MM.1S (cell line): ENCODE results near the gene SIGLEC14.

Source experiments
- DNase-seq: peaks from one replicate; pipeline ENCODE4 v3.0.0-alpha.2; 2015
- H2AFZ ChIP-seq: fragments of 300-600 bp; sonication (generic); 2 replicates; pipeline ENCODE4 v1.6.0; 2016; ENCODE audit warnings: antibody characterized with exemption, low read length
- H3F3A ChIP-seq: fragments of 300-600 bp; sonication (generic); 2 replicates; pipeline ENCODE4 v1.6.1; 2016; ENCODE audit warnings: mild to moderate bottlenecking, antibody characterized with exemption, low read length, moderate library complexity, mixed read lengths; ENCODE audit not compliant: insufficient read depth
- H3K27ac ChIP-seq: fragments of 300-600 bp; sonication (generic); 2 replicates; pipeline ENCODE4 v1.5.1; 2016; ENCODE audit warnings: mild to moderate bottlenecking, low read length
- H3K27me3 ChIP-seq: fragments of 300-600 bp; sonication (generic); replicated peaks from 2 replicates; pipeline ENCODE4 v1.6.0; 2016; ENCODE audit warnings: low read length; ENCODE audit not compliant: insufficient read depth
- H3K36me3 ChIP-seq: fragments of 300-600 bp; sonication (generic); replicated peaks from 2 replicates; pipeline ENCODE4 v1.6.1; 2016; ENCODE audit warnings: mild to moderate bottlenecking, low read length, mixed read lengths; ENCODE audit not compliant: insufficient read depth
- H3K4me1 ChIP-seq: fragments of 300-600 bp; sonication (generic); 2 replicates; pipeline ENCODE4 v1.6.1; 2016; ENCODE audit warnings: low read length, mixed read lengths
- H3K4me2 ChIP-seq: fragments of 300-600 bp; sonication (generic); 2 replicates; pipeline ENCODE4 v1.6.0; 2016; ENCODE audit warnings: low read depth, low read length
- H3K4me3 ChIP-seq: fragments of 300-600 bp; sonication (generic); 2 replicates; pipeline ENCODE4 v1.5.1; 2016; ENCODE audit warnings: low read length, mixed read lengths
- H3K79me2 ChIP-seq: fragments of 300-600 bp; sonication (generic); 2 replicates; pipeline ENCODE4 v1.6.1; 2016; ENCODE audit warnings: mixed run types, low read length, mixed read lengths
- H3K9ac ChIP-seq: fragments of 300-600 bp; sonication (generic); 2 replicates; pipeline ENCODE4 v1.6.1; 2016; ENCODE audit warnings: low read length, mixed read lengths
- H3K9me2 ChIP-seq: fragments of 300-600 bp; sonication (generic); replicated peaks from 2 replicates; pipeline ENCODE4 v1.6.1; 2016; ENCODE audit warnings: mild to moderate bottlenecking, low read length, mixed read lengths; ENCODE audit not compliant: insufficient read depth
- H3K9me3 ChIP-seq: fragments of 300-600 bp; sonication (generic); replicated peaks from 2 replicates; pipeline ENCODE4 v1.6.1; 2016; ENCODE audit warnings: mild to moderate bottlenecking, low read length, mixed read lengths; ENCODE audit not compliant: insufficient read depth
- H4K20me1 ChIP-seq: fragments of 300-600 bp; sonication (generic); 2 replicates; pipeline ENCODE4 v1.6.1; 2016; ENCODE audit warnings: mild to moderate bottlenecking, low read length, moderate library complexity, mixed read lengths; ENCODE audit not compliant: insufficient read depth
- CTCF ChIP-seq: fragments of 300-600 bp; sonication (generic); IDR thresholded peaks from 2 replicates; pipeline ENCODE4 v1.5.1; 2016; ENCODE audit warnings: antibody characterized with exemption, low read length, mixed read lengths
- EZH2 ChIP-seq: fragments of 300-600 bp; sonication (generic); optimal IDR thresholded peaks from 2 replicates; pipeline ENCODE3; 2017; ENCODE audit warnings: low read depth, mild to moderate bottlenecking, antibody characterized with exemption, low read length, mixed read lengths
- EZH2phosphoT487 ChIP-seq: fragments of 300-600 bp; sonication (generic); IDR thresholded peaks from 2 replicates; pipeline ENCODE4 v1.6.1; 2018; ENCODE audit warnings: antibody characterized with exemption, low read length

Gene SIGLEC14

GRCh38 chr19:51627491-51628138 is 19.0 kb downstream of the SIGLEC14 start:
- H3K9me3 ChIP-seq, result no peaks in the 10 kb centered on the region

GRCh38 chr19:51626675-51627074 is 19.9 kb downstream of the SIGLEC14 start:
- H3K4me2 ChIP-seq, result no peak overlapping the region
- TF ChIP-seq EZH2phosphoT487 (no peak), CTCF (no peak), EZH2 (no peak)
- no peaks in the 10 kb centered on the region for H3K27me3 ChIP-seq
- H3K9me3 ChIP-seq, result no peaks in the 10 kb centered on the region
- no peaks in the 10 kb centered on the region for H3K36me3 ChIP-seq
- H4K20me1 ChIP-seq, result no peaks in the 10 kb centered on the region
- H3K4me3 ChIP-seq, result no peak overlapping the region
- H3K9ac ChIP-seq, result no peak overlapping the region
- no peak overlapping the region for H2AFZ ChIP-seq
- H3K27ac ChIP-seq, result no peak overlapping the region
- H3K9me2 ChIP-seq, result no peaks in the 10 kb centered on the region
- H3K79me2 ChIP-seq, result no peaks in the 10 kb centered on the region
- no peaks in the 10 kb centered on the region for H3K4me1 ChIP-seq
- DNase-seq, result no peak
- H3F3A ChIP-seq, result no peaks in the 10 kb centered on the region

More at GRCh38 chr19:51627491-51628138, 19.0 kb downstream of the SIGLEC14 start:
- no peak overlapping the region for H3K27ac ChIP-seq
- TF ChIP-seq EZH2phosphoT487, result no peak
- TF ChIP-seq EZH2, result no peak
- TF ChIP-seq CTCF, result no peak
- no peak overlapping the region for H3K4me3 ChIP-seq
- no peak overlapping the region for H3K4me2 ChIP-seq
- H3K27me3 ChIP-seq, result no peaks in the 10 kb centered on the region
- no peak overlapping the region for H3K9ac ChIP-seq
- H3F3A ChIP-seq, result no peaks in the 10 kb centered on the region
- H3K36me3 ChIP-seq, result no peaks in the 10 kb centered on the region
- H3K9me2 ChIP-seq, result no peaks in the 10 kb centered on the region
- no peaks in the 10 kb centered on the region for H3K4me1 ChIP-seq
- no peak for DNase-seq
- no peak overlapping the region for H2AFZ ChIP-seq
- no peaks in the 10 kb centered on the region for H3K79me2 ChIP-seq
- no peaks in the 10 kb centered on the region for H4K20me1 ChIP-seq

- no peak overlapping the region for H3K4me2 ChIP-seq
- no peaks in the 10 kb centered on the region for H3K36me3 ChIP-seq
- no peak overlapping the region for H3K27ac ChIP-seq
- no peaks in the 10 kb centered on the region for H3K9me2 ChIP-seq
- H3K79me2 ChIP-seq, result no peaks in the 10 kb centered on the region
- H3K9ac ChIP-seq, result no peak overlapping the region
- no peak for TF ChIP-seq CTCF
- TF ChIP-seq EZH2phosphoT487, result no peak
- TF ChIP-seq EZH2, result no peak
- H3K4me3 ChIP-seq, result no peak overlapping the region
- H4K20me1 ChIP-seq, result no peaks in the 10 kb centered on the region
- H3F3A ChIP-seq, result 0 out of 2 replicates have a peak, but pooled peaks cover 3% of the 10 kb centered on the region
- no peak overlapping the region for H2AFZ ChIP-seq
- no peaks in the 10 kb centered on the region for H3K4me1 ChIP-seq
- H3K9me3 ChIP-seq, result no peaks in the 10 kb centered on the region
- H3K27me3 ChIP-seq, result no peaks in the 10 kb centered on the region
- no peak for DNase-seq
Measured at GRCh38 chr19:51621178-51621577, 25.4 kb downstream of the SIGLEC14 start.
